ENCODE results near the gene PLXNA4.

- no peak for TF ChIP-seq CTCF (IDR thresholded peaks at IDR 0.05; ENCODE audit: low read depth, low read length)
- TF ChIP-seq EZH2phosphoT487 (IDR thresholded peaks at IDR 0.05; ENCODE audit: low read depth) = no peak
These were observed 146.0 kb downstream of the PLXNA4 start for GRCh38 chr7:132430041-132430855.
